Astrocyte (in vitro differentiated cells and primary cell): ENCODE results near the gene KRTAP12-2. TPM values are rescaled to one million over a fixed set of nuclear protein-coding genes. Genes with fewer than 3 reads are reported as not detected.
"Not testable (repeated sequence)": the region's sequence is repeated elsewhere in the genome, so short reads cannot be mapped to it uniquely, and the experiment has no call there.

Source experiments
- DNase-seq: peaks from one replicate; pipeline ENCODE4 v3.0.0-alpha.2; 2010; ENCODE audit warnings: low read depth
- FAIRE-seq: peaks from 2 replicates; lab custom pipeline; 2011; peaks lifted over from hg19 to GRCh38; lab: Jason Lieb, UNC
- H2AFZ ChIP-seq: 2 replicates; pipeline ENCODE4 v1.6.0; 2012; ENCODE audit warnings: low read depth, low read length, inconsistent platforms
- H3K27ac ChIP-seq: 2 replicates; pipeline ENCODE4 v1.5.1; 2011; ENCODE audit warnings: low read depth, low read length, inconsistent platforms
- H3K27me3 ChIP-seq: 2 replicates; pipeline ENCODE4 v1.6.0; 2011; ENCODE audit warnings: low read length, inconsistent platforms; ENCODE audit not compliant: insufficient read depth
- H3K36me3 ChIP-seq: 2 replicates; pipeline ENCODE4 v1.5.1; 2011; ENCODE audit warnings: low read length, inconsistent platforms; ENCODE audit not compliant: insufficient read depth
- H3K4me1 ChIP-seq: 2 replicates; pipeline ENCODE4 v1.5.1; 2011; ENCODE audit warnings: low read length, inconsistent platforms; ENCODE audit not compliant: insufficient read depth
- H3K4me2 ChIP-seq: 2 replicates; pipeline ENCODE4 v1.6.0; 2012; ENCODE audit warnings: low read length, inconsistent platforms
- H3K4me3 ChIP-seq: 2 replicates; pipeline ENCODE4 v1.5.1; 2011; ENCODE audit warnings: low read depth, mild to moderate bottlenecking, low read length, inconsistent platforms; ENCODE audit not compliant: insufficient read depth
- H3K79me2 ChIP-seq: 2 replicates; pipeline ENCODE4 v1.6.0; 2012; ENCODE audit warnings: mild to moderate bottlenecking, low read length, inconsistent platforms; ENCODE audit not compliant: insufficient read depth
- H3K9ac ChIP-seq: 2 replicates; pipeline ENCODE4 v1.6.0; 2012; ENCODE audit warnings: mild to moderate bottlenecking, low read length, inconsistent platforms
- H3K9me3 ChIP-seq: 2 replicates; pipeline ENCODE4 v1.5.1; 2012; ENCODE audit warnings: low read depth, mild to moderate bottlenecking, low read length, inconsistent platforms; ENCODE audit not compliant: insufficient read depth
- H4K20me1 ChIP-seq: 2 replicates; pipeline ENCODE4 v1.6.0; 2012; ENCODE audit warnings: low read length, inconsistent platforms; ENCODE audit not compliant: insufficient read depth
- H3K27ac Mint-ChIP-seq: one replicate; pipeline ENCODE4 v1.8.0; 2021; ENCODE audit warnings: mild to moderate bottlenecking, mixed read lengths; ENCODE audit not compliant: unreplicated experiment
- H3K27me3 Mint-ChIP-seq: one replicate; pipeline ENCODE4 v1.8.0; 2021; ENCODE audit warnings: low read depth, mixed read lengths; ENCODE audit not compliant: unreplicated experiment
- H3K36me3 Mint-ChIP-seq: one replicate; pipeline ENCODE4 v1.8.0; 2021; ENCODE audit warnings: low read depth, mixed read lengths; ENCODE audit not compliant: unreplicated experiment
- H3K4me1 Mint-ChIP-seq: one replicate; pipeline ENCODE4 v1.8.0; 2021; ENCODE audit warnings: low read depth, mixed read lengths; ENCODE audit not compliant: unreplicated experiment
- H3K4me3 Mint-ChIP-seq: one replicate; pipeline ENCODE4 v1.8.0; 2021; ENCODE audit warnings: mild to moderate bottlenecking, moderate library complexity, mixed read lengths; ENCODE audit not compliant: unreplicated experiment
- H3K9me3 Mint-ChIP-seq: one replicate; pipeline ENCODE4 v1.8.0; 2021; ENCODE audit warnings: mild to moderate bottlenecking, mixed read lengths; ENCODE audit not compliant: unreplicated experiment
- CTCF ChIP-seq: IDR thresholded peaks from 2 replicates; pipeline ENCODE4 v1.5.1; 2011; ENCODE audit warnings: low read depth, mild to moderate bottlenecking, inconsistent platforms, low read length, moderate library complexity; ENCODE audit not compliant: insufficient read depth
- EZH2 ChIP-seq: IDR thresholded peaks from 2 replicates; pipeline ENCODE4 v1.6.1; 2012; ENCODE audit warnings: mild to moderate bottlenecking, low read length, inconsistent platforms; ENCODE audit not compliant: insufficient read depth
- total RNA-seq: library from RNA; stranded (reverse); gene quantifications from 2 replicates; pipeline ENCODE4 v1.2.1, GENCODE V29; 2021

Gene KRTAP12-2
- total RNA-seq, 1 donor from 2014 or later: not detected

- not testable (repeated sequence) for H3K79me2 ChIP-seq, H3K4me1 Mint-ChIP-seq, H3K27ac ChIP-seq, H3K27me3 Mint-ChIP-seq, H3K9me3 ChIP-seq, H3K36me3 Mint-ChIP-seq, H3K4me3 Mint-ChIP-seq, H3K4me2 ChIP-seq, H3K4me3 ChIP-seq, H3K4me1 ChIP-seq, H3K36me3 ChIP-seq, H3K27ac Mint-ChIP-seq, H3K27me3 ChIP-seq, FAIRE-seq, DNase-seq, H3K9ac ChIP-seq, H4K20me1 ChIP-seq, H2AFZ ChIP-seq
- H3K9me3 Mint-ChIP-seq: peaks cover 41% of the 10 kb centered on the region
These were observed 39.4 kb downstream of the KRTAP12-2 start for GRCh38 chr21:44627181-44627822.

GRCh38 chr21:44626673-44627143 is 40.0 kb downstream of the KRTAP12-2 start, which contains the start of gene KRTAP10-9:
KRTAP10-9 (plus strand) TSS chr21:44627093; CDS start chr21:44627172, 79 bp downstream.
- peaks cover 2% of the 10 kb centered on the region for H3K36me3 Mint-ChIP-seq
- H2AFZ ChIP-seq: no peak within 1 kb of the TSS
- H3K27me3 Mint-ChIP-seq: peaks cover 4% of the 10 kb centered on the region
- H3K4me1 ChIP-seq: no peaks in the 10 kb centered on the region
- H4K20me1 ChIP-seq: no peaks in the 10 kb centered on the region
- no peaks in the 10 kb centered on the region for H3K4me1 Mint-ChIP-seq
- H3K9me3 Mint-ChIP-seq: peaks cover 38% of the 10 kb centered on the region
- no peak within 1 kb of the TSS for H3K27ac Mint-ChIP-seq
- no peak within 1 kb of the TSS for H3K4me3 Mint-ChIP-seq
- peaks cover 8% of the 10 kb centered on the region for H3K9me3 ChIP-seq
- no peak for DNase-seq
- no peaks in the 10 kb centered on the region for H3K79me2 ChIP-seq
- TF ChIP-seq CTCF: no peak
- no peak for TF ChIP-seq EZH2
- no peak for FAIRE-seq
- no peaks in the 10 kb centered on the region for H3K27me3 ChIP-seq
- H3K4me3 ChIP-seq: no peak within 1 kb of the TSS
- H3K4me2 ChIP-seq: no peak within 1 kb of the TSS
- H3K27ac ChIP-seq: no peak within 1 kb of the TSS
- H3K36me3 ChIP-seq: no peaks in the 10 kb centered on the region
- no peak within 1 kb of the TSS for H3K9ac ChIP-seq

GRCh38 chr21:44626262-44626661 is 40.5 kb downstream of the KRTAP12-2 start:
- Histone ChIP-seq H3K27ac (no peak overlapping the region), H2AFZ (no peak overlapping the region), H3K4me3 (no peak overlapping the region), H3K27me3 (no peaks in the 10 kb centered on the region), H3K4me2 (no peak overlapping the region), H3K79me2 (no peaks in the 10 kb centered on the region), H3K9ac (no peak overlapping the region), H3K9me3 (peaks cover 8% of the 10 kb centered on the region), H3K4me1 (no peaks in the 10 kb centered on the region), H3K36me3 (no peaks in the 10 kb centered on the region), H4K20me1 (no peaks in the 10 kb centered on the region)
- H3K9me3 Mint-ChIP-seq: peaks cover 33% of the 10 kb centered on the region
- TF ChIP-seq CTCF: no peak
- TF ChIP-seq EZH2: no peak
- no peak for FAIRE-seq
- H3K27ac Mint-ChIP-seq: no peak overlapping the region
- DNase-seq: no peak
- no peak overlapping the region for H3K4me3 Mint-ChIP-seq
- H3K36me3 Mint-ChIP-seq: peaks cover 2% of the 10 kb centered on the region
- H3K4me1 Mint-ChIP-seq: no peaks in the 10 kb centered on the region
- peaks cover 4% of the 10 kb centered on the region for H3K27me3 Mint-ChIP-seq
